ENCODE measurements around the gene NEXMIF.

DNA sequence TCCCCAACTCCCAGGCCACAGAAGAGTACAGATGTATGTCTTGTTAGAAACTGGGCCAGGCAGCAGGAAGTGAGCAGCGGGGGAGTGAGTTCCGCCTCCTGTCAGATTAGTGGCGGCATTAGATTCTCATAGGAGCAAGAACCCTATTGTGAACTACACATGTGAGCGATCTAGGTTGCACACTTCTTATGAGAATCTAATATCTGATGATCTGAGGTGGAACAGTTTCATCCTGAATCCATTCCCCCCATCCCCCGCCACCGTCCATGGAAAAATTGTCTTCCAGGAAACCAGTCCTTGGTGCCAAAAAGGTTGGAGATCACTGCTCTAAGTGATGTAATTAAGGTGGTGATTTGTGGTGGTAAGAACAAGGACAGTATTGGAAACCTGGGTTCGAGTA, 24.5 kb upstream of the NEXMIF start:
- TF ChIP-seq CTCF (conservative IDR thresholded peaks at IDR 0.05 in 1 of 2, IDR thresholded peaks at IDR 0.05 in 1 of 2; ENCODE audit: low read depth in 1 of 2, low read length in 2 of 2): no peak
- no peak for TF ChIP-seq EZH2 (IDR thresholded peaks at IDR 0.05; ENCODE audit: low read length, missing control alignments)

Measured in fibroblast of lung (primary cell).